Activated T-cell treated with anti-CD3 and anti-CD28 coated beads for 1 hour (primary cell): ENCODE data around the gene POLR2H.

ENCODE experiments used
- DNase-seq: peaks from one replicate; pipeline ENCODE4 v3.0.0-alpha.2; 2020; ENCODE audit warnings: low read depth

Gene POLR2H

DNA sequence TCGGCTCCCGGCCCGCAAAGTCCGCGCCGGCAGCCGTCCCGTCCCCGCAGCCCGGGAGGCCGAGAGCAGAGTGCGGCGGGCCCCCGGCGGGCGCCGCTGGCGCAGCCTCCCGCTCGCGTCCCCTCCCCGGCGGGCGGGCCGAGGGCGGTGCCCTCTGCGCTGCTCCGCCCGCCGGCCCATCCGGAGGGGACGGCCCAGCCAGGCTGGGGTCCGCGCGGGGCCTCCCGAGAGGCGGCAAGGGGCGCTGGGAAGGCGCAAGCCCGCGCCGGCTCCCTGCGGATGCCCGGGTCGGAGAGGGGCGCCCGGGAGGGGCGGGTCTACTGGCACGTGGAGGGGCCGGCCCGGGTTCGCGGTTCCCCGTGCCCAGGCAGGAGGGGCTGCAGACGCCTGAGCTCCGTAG lies at the start of gene POLR2H, which contains the start of gene CLCN2:
Gene POLR2H (plus strand): TSS at position 179 of the 400 bp plus-strand sequence. CDS start 1,783 bp downstream, outside the sequence.
Gene CLCN2 (minus strand): TSS at position 74 of the 400 bp plus-strand sequence. CDS start 126 bp downstream, outside the sequence.
- DNase-seq, result peak; percentile 14

DNA sequence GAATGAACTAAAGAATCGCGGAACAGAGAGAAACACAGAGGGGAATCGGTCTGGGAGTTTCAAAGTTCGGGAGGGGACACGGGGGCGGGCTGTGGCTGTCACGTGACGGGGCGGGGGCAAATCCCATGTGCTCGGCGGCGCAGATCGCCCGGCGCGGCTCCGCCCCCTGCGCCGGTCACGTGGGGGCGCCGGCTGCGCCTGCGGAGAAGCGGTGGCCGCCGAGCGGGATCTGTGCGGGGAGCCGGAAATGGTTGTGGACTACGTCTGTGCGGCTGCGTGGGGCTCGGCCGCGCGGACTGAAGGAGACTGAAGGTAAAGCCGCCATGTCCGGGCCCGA lies 47.2 kb upstream of the POLR2H start, which contains the start of gene EIF4G1:
Gene EIF4G1 (plus strand): TSS at position 244 of the 337 bp plus-strand sequence. CDS start 1,191 bp downstream, outside the sequence.
- peak; percentile 91 for DNase-seq

DNA sequence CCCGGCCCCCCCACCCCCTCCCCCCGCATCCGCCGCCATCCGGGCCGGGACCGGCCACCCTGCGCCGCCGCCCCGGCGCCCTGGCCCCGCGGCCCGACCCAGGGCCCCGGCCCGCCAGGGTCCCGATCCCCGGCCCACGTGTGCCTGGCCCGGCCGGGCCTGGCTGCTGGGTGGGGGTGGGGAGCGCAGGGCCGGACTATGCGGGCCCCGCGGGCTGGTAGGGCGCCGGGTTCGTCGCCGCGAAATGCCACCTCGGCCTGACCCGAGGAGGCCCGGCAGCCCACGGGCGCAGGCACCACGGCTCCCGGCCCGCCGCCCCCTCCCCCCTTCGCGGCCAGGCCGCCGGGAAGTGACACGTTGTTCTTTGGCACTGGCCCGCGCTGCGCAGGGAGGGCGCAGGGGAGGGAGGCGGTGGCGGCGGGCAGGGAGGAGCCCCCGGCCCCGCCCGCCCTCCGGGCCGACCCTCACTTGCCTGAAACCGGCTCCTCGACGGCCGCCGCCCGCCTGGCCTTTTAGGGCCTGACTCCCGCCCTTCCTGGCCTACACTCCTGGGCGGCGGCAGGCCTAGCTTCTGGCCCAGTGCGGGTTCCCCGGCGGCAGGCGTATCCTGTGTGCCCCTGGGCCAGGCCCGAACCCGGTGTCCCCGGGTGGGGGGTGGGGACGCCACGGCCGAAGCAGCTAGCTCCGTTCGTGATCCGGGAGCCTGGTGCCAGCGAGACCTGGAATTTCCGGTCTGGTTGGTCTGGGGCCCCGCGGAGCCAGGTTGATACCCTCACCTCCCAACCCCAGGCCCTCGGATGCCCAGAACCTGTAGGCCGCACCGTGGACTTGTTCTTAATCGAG lies 46.6 kb upstream of the POLR2H start:
- DNase-seq, result peak; percentile 53

DNA sequence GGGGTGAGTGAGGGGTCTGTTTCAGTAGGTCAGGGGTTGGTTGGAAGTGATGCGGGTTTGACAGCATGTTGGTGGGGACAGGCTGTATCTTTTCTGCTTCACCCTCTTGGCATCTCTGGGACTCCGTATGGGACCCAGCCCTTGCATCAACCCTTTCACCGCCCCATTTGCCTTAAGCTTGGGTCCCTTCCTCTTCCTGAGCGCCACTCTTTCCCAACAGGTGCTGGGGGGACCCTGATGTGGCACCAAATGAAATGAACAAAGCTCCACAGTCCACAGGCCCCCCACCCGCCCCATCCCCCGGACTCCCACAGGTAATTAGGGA lies 46.0 kb upstream of the POLR2H start:
- DNase-seq, result no peak

DNA sequence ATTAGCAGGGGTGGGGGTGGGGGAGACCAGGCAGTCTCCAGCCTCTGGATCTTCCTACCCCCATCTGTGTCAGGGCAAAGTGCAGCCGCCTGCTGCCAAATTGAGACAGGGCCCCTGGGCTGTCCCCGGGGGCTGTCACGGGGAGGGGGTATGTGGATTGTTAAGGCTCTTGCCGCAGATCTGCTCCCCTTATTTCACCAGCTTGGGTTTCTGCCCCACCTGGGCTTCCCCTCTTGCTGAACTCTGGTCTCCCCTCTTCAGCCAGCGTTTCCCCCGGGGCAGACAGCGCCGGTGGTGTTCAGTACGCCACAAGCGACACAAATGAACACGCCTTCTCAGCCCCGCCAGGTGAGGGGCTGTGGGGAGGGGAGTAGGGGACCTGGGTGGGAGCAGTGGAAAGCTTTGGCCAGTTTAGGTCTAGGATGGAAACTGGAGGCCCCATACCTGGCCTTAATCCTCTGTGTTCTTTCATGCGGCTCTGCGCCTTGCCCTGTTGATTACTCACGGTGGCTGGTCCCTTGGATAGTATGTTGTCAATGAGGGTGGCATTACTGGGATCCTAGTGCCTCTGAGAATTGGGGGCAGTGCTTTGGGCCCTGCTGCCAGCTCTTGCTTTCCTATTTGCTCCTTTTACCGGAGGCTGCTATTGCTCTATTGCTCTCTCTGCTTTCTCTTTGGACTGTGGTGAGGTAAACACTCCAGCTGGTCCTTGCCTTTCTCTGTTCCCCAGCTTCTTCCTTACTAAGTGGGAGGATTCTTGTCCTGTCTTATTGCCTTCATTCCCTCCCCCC lies 45.4 kb upstream of the POLR2H start:
- no peak for DNase-seq

DNA sequence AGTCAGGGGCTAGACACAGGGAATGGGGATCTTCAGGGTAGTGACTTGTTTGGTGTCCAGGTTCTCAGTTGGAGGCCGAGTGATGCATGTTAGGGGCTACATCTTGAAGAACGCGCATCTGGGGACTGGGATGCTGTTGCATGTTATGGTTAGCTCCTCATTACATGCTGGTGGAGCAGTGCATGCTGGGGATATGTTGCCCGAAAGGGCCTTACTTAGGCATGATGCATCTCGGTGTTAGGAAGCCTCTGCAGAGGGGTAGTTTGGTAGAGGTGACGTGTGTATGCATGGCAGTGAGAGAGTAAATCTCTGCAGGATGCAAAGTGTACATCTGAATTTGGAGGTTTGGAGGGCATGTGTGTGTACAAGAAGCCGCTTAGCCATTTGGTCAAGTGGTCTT lies 44.7 kb upstream of the POLR2H start:
- DNase-seq, result no peak

DNA sequence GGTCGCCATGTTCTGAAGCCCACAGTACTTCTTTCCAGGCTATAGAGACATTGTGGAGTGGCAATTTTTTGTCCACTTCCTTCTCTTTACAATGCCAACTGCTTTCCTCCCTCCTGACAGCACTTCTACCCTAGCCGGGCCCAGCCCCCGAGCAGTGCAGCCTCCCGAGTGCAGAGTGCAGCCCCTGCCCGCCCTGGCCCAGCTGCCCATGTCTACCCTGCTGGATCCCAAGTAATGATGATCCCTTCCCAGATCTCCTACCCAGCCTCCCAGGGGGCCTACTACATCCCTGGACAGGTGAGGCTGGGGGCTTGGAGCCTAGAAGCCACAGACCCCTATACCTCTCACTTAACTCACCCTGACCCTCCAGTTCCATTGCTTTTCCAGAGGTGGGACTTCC lies 44.3 kb upstream of the POLR2H start:
- no peak for DNase-seq

DNA sequence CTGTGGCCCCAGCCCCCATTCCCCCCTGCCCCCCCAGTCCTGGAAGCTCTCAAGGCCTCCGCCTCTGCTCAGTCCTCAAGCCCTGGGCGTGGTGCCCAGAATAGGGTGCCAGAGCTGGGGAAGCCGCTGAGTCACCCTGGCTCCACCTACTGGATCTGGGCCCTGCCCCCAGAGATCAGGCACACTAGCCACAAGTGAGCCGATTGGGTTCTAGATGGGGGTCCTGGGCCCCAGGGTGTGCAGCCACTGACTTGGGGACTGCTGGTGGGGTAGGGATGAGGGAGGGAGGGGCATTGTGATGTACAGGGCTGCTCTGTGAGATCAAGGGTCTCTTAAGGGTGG lies 41.4 kb upstream of the POLR2H start:
- DNase-seq, result peak; percentile 30

DNA sequence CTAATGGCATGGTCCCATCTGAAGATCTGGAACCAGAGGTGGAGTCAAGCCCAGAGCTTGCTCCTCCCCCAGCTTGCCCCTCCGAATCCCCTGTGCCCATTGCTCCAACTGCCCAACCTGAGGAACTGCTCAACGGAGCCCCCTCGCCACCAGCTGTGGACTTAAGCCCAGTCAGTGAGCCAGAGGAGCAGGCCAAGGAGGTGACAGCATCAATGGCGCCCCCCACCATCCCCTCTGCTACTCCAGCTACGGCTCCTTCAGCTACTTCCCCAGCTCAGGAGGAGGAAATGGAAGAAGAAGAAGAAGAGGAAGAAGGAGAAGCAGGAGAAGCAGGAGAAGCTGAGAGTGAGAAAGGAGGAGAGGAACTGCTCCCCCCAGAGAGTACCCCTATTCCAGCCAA lies 39.8 kb upstream of the POLR2H start:
- no peak for DNase-seq

DNA sequence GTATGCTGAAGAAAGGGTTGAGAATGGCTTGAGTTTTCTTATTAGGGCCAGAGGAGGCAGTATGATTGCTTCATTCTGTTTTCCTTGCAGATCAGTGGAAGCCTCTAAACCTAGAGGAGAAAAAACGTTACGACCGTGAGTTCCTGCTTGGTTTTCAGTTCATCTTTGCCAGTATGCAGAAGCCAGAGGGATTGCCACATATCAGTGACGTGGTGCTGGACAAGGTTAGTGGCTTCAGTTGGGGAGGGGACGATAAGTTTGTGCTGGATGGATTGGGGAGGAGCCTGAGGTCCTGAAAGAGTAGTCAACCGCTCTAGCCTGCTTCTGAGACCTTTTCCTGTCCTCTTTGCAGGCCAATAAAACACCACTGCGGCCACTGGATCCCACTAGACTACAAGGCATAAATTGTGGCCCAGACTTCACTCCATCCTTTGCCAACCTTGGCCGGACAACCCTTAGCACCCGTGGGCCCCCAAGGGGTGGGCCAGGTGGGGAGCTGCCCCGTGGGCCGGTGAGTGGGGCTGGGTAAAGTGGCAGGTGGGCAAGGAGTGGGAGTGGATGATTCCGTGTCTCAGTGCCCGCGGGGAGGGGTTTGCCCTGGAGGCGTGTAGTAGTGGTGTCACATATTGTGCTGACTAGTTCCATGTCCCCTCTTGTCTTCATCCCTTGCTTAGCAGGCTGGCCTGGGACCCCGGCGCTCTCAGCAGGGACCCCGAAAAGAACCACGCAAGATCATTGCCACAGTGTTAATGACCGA lies 38.6 kb upstream of the POLR2H start:
- DNase-seq, result no peak

DNA sequence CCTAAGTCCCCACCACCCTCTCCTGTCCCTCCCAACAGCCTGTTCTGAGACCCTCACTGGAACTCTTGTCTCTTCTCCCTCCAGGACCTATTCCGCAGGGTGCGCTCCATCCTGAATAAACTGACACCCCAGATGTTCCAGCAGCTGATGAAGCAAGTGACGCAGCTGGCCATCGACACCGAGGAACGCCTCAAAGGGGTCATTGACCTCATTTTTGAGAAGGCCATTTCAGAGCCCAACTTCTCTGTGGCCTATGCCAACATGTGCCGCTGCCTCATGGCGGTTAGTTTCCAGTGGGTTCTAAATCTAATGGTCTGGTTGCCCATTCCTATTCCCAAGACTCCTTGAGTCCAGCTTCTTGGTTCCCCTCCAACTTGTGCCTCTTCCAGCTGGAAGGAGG lies 37.8 kb upstream of the POLR2H start:
- no peak for DNase-seq

DNA sequence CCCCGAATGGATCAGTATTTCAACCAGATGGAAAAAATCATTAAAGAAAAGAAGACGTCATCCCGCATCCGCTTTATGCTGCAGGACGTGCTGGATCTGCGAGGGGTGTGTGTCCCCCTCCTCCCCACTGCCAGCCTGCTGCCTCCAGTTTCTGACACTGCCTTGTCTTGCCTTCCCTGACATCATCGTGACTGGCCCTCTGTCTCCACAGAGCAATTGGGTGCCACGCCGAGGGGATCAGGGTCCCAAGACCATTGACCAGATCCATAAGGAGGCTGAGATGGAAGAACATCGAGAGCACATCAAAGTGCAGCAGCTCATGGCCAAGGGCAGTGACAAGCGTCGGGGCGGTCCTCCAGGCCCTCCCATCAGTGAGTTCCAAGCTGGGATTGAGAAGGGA lies 36.2 kb upstream of the POLR2H start:
- no peak for DNase-seq

DNA sequence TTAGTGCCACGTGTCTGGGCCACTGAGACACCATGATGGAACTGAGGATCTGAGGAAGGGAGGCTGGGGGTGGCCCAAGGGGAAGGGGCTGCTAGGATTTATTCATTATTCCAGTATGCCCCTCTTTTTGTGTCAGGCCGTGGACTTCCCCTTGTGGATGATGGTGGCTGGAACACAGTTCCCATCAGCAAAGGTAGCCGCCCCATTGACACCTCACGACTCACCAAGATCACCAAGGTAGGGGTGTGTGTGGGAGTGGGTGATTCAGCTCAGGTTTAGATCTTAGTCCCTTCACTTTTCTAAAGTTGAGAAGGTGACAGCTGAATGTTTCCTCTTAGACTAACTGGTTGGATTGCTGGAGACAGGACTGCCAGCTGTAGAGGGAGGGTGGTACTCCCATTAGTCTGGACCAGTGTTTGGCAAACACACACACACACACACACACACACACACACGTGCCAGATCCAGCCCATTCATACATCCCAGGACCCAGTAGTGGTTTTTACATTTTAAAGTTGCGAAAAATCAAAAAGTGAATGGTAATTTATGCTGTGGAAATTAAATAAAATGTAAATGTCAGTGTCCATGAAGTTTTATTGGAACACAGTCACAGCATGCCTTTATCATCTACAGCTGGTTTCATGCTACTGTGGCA lies 35.7 kb upstream of the POLR2H start:
- DNase-seq, result no peak

DNA sequence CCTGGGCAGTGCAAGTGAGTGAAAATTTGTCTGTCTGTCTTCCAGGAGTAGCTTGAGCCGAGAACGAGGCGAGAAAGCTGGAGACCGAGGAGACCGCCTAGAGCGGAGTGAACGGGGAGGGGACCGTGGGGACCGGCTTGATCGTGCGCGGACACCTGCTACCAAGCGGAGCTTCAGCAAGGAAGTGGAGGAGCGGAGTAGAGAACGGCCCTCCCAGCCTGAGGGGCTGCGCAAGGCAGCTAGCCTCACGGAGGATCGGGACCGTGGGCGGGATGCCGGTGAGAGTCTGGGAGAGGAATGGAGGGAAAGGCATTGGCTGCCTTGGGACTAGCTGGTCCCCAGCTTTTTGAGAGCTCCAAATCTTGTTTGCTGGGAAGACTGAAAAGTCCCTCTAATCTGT lies 34.3 kb upstream of the POLR2H start:
- no peak for DNase-seq

DNA sequence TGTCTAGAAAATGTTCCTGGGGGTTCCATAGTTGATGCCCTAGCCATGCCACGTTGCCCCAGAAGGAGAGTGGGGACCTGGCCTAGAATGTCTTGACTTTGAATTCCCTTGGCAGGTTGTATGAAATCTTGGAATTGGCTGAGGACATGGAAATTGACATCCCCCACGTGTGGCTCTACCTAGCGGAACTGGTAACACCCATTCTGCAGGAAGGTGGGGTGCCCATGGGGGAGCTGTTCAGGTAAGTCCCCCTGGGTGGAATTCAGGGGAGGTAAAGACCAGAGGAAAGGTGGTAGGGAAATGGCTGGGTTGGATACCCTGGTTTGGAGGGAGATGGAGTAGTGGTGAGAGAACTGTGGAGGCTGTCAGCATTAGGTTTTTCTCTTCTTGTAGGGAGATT lies 33.0 kb upstream of the POLR2H start:
- no peak for DNase-seq

DNA sequence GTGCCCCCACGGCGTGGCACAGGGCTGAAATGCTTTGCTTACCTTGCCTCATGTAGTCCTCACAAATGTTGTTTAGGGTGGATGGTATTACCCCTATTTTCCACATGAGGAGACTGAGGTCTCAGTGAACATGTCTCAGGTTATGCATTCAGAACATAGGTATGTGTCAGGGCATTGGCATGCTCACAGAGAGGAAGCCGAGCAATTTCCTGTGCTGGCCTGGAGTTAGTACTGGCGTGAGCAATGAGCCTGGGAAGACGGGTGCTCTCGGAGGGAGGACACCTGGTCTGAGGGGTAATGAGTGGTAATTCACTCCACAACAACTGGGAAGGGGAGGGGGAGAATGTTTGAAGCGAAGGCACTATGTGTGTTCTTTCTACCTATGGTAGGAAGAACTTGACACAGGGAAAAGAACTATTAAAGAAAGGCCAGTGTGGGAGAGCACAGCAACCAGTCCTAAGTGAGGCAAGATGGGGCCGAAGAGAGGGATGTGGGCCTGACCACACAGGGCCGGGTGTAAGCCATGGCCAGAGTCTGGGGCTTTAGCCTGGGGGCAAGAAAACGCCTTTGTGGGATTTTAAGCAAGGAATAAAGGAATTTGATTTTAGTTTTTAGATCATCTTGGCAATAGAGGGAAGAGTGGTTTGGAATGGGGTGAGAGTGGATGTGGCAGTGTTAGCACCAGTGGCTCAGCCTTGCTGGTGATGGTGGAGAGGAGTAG lies 29.0 kb upstream of the POLR2H start:
- no peak for DNase-seq

DNA sequence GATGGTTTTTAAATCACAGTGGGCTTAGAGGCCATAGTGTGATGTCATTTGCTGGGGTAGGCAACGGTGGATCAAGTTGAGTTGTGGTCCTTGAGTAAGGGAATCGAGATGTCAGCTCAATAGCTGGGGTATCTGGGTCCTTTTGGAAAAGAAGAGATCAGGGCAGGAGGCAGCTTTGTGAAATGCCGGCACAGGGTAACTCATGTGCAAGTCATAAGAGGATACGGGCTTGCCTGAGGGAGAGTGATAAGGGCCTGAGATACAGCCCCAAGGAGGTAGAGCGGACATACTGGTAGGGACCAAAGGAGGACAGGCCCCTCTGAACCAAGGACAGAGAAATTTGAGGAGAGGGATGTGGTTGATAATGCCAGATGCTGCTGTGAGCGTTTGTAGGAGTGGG lies 28.3 kb upstream of the POLR2H start:
- DNase-seq, result no peak

DNA sequence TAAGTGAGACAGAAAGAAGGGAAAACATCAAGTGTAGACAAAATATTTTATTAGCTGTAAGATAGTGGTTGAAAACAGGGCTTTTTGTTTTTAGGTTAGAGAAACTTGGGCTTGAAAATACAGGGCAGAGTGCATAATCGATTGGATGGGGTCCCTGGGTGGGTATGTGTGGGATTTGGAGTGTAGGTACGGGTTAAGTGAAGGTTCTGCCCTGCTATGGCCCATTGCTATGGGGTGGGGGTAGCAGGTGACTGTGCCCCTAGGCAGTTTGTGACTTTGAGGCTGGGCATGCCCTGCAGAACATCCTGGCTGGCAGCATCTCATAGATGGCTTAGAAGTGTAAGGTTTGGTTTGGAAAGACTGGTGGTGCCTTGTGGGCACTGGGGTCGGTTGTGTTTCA lies 27.8 kb upstream of the POLR2H start:
- DNase-seq, result no peak

DNA sequence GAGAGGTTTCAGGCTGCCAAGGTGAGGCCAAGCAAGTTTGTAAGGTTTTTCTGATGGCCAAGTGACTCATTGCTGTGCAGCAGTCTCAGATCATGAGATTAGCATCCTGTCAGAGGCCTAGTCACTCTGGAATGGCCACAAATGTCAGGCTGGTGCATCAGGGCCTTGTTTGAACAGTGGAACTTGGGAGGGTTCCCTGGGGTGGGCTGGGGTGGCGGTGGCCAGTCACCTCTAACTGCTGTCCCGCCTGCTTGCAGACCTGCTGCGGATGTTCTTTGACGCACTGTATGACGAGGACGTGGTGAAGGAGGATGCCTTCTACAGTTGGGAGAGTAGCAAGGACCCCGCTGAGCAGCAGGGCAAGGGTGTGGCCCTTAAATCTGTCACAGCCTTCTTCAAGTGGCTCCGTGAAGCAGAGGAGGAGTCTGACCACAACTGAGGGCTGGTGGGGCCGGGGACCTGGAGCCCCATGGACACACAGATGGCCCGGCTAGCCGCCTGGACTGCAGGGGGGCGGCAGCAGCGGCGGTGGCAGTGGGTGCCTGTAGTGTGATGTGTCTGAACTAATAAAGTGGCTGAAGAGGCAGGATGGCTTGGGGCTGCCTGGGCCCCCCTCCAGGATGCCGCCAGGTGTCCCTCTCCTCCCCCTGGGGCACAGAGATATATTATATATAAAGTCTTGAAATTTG lies 26.9 kb upstream of the POLR2H start:
- DNase-seq, result peak; percentile 12

DNA sequence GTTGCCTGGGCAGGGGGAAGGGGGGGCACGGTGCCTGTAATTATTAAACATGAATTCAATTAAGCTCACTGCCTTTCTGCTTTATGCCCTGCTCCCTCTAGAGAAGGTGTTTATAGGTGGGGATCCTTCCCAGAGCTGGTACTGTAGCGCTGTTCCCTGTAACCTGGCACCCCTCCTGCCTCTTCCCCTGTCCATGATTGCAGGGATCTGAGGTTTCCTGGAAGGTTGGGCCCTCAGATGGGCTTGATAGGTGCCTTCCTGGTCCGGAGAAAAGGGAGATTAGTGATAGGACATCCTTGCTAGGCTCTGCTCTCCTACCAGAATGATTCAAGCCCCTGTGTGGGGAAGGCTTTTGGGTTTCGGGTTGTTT lies 26.2 kb upstream of the POLR2H start:
- no peak for DNase-seq
